HCT116 (cell line): ENCODE results near the gene SYNE4. TPM values are rescaled to one million over a fixed set of nuclear protein-coding genes. Genes with fewer than 3 reads are reported as not detected.

Experiments
- ATAC-seq: fragments of 200-7000 bp; cut with Tn5 transposase; 2 replicates; pipeline ENCODE4 v1.9.1; 2020; ENCODE audit warnings: mild to moderate bottlenecking, moderate library complexity
- BruUV-seq: library from RNA; stranded (reverse); fragments of 400-500 nt; replicated peaks from 2 replicates; lab custom pipeline; 2021; lab: Mats Ljungman, UMichigan
- CTCF ChIA-PET: fragments of 300-600 bp; sonication (Branson Sonifier 250); formaldehyde crosslinking; loops from one replicate; lab custom pipeline; 2021; ENCODE audit warnings: antibody characterized with exemption; lab: Charles Lee
- POLR2A ChIA-PET: fragments of 300-600, 350-600 bp; sonication (Branson Sonifier 250); formaldehyde crosslinking; loops from one replicate; lab custom pipeline; 2021; ENCODE audit warnings: antibody characterized with exemption; lab: Charles Lee
- RAD21 ChIA-PET, 2 experiments: fragments of 300-600 bp; sonication (Branson Sonifier 250); formaldehyde crosslinking; loops; one replicate each; lab custom pipeline; 2023; ENCODE audit warnings: low total read pairs in 2 of 2; ENCODE audit not compliant: uncharacterized antibody in 2 of 2, unreplicated experiment in 2 of 2, low non-redundant PET in 1 of 2; lab: Charles Lee
- DNase-seq: peaks from one replicate; pipeline ENCODE4 v3.0.0-alpha.2; 2010; ENCODE audit warnings: low read depth, low spot score
- H2AFZ ChIP-seq: fragments of 200-600 bp; shearing (Covaris generic), sonication (generic); 2 replicates; pipeline ENCODE4 v1.6.1; 2017; ENCODE audit warnings: low read depth, mixed run types, mixed read lengths, antibody characterized with exemption, low read length; ENCODE audit not compliant: poor library complexity, severe bottlenecking
- H3K27ac ChIP-seq: 2 replicates; pipeline ENCODE4 v1.5.1; 2012; ENCODE audit warnings: low read depth, low read length
- H3K27me3 ChIP-seq: fragments of 200-600 bp; sonication (generic); 2 replicates; pipeline ENCODE4 v1.6.1; 2016; ENCODE audit warnings: mixed run types, low read length, mixed read lengths; ENCODE audit not compliant: insufficient read depth
- H3K36me3 ChIP-seq, 2 experiments: fragments of 200-500 bp in 1 of 2; fragments of 200-600 bp in 1 of 2; sonication (Bioruptor generic) in 1 of 2; sonication (generic) in 1 of 2; 2 replicates each; pipeline versions ENCODE4 v1.5.1 to v1.6.1; 2014 to 2016; ENCODE audit warnings: low read length in 2 of 2, inconsistent platforms in 1 of 2, mixed read lengths in 1 of 2, mixed run types in 1 of 2; ENCODE audit not compliant: insufficient read depth in 2 of 2, control insufficient read depth in 1 of 2
- H3K4me1 ChIP-seq, 2 experiments: fragments of 200-600 bp in 1 of 2; sonication (generic) in 1 of 2; 2 replicates each; pipeline versions ENCODE4 v1.5.1 to v1.6.1; 2012 to 2017; ENCODE audit warnings: low read length in 2 of 2, inconsistent platforms in 1 of 2, mild to moderate bottlenecking in 1 of 2, mixed read lengths in 1 of 2, mixed run types in 1 of 2, moderate library complexity in 1 of 2; ENCODE audit not compliant: insufficient read depth in 2 of 2, control insufficient read depth in 1 of 2
- H3K4me2 ChIP-seq: fragments of 200-600 bp; sonication (generic); 2 replicates; pipeline ENCODE4 v1.6.1; 2017; ENCODE audit warnings: mixed run types, low read length, mixed read lengths
- H3K4me3 ChIP-seq, 2 experiments: fragments of 200-600 bp in 1 of 2; sonication (generic) in 1 of 2; replicated peaks in 1 of 2; 2 replicates each; pipeline ENCODE4 v1.5.1; 2011 to 2016; ENCODE audit warnings: low read length in 2 of 2, control low read depth in 1 of 2, low read depth in 1 of 2, mild to moderate bottlenecking in 1 of 2, mixed read lengths in 1 of 2, mixed run types in 1 of 2
- H3K79me2 ChIP-seq: fragments of 200-600 bp; sonication (generic); 2 replicates; pipeline ENCODE4 v1.6.1; 2017; ENCODE audit warnings: mild to moderate bottlenecking, mixed run types, low read length, moderate library complexity, mixed read lengths; ENCODE audit not compliant: insufficient read depth
- H3K9ac ChIP-seq: fragments of 200-600 bp; sonication (generic); 2 replicates; pipeline ENCODE4 v1.6.1; 2016; ENCODE audit warnings: low read length, mixed read lengths
- H3K9me2 ChIP-seq: fragments of 200-600 bp; sonication (generic), shearing (Covaris generic); 2 replicates; pipeline ENCODE4 v1.6.1; 2017; ENCODE audit warnings: mixed run types, mild to moderate bottlenecking, moderate library complexity; ENCODE audit not compliant: insufficient read depth
- H3K9me3 ChIP-seq, 2 experiments: fragments of 200-500 bp in 1 of 2; fragments of 200-600 bp in 1 of 2; sonication (Bioruptor generic) in 1 of 2; sonication (generic) in 1 of 2; 2 replicates each; pipeline ENCODE4 v1.6.1; 2014 to 2017; ENCODE audit warnings: low read length in 2 of 2, mixed read lengths in 2 of 2, inconsistent platforms in 1 of 2, low read depth in 1 of 2, mild to moderate bottlenecking in 1 of 2, mixed run types in 1 of 2, moderate library complexity in 1 of 2; ENCODE audit not compliant: control insufficient read depth in 1 of 2, insufficient read depth in 1 of 2
- H4K20me1 ChIP-seq: fragments of 200-600 bp; sonication (generic), shearing (Covaris generic); 2 replicates; pipeline ENCODE4 v1.6.1; 2017; ENCODE audit warnings: mixed run types, mild to moderate bottlenecking, moderate library complexity; ENCODE audit not compliant: insufficient read depth
- MAX ChIP-seq: IDR thresholded peaks from 2 replicates; pipeline ENCODE4 v1.6.1; 2012
- RAD21 ChIP-seq: IDR thresholded peaks from 2 replicates; pipeline ENCODE4 v1.6.1; 2012; ENCODE audit warnings: low read depth, mild to moderate bottlenecking
- intact Hi-C: fragments of 100-400 bp; cut with micrococcal nuclease; formaldehyde crosslinking; loops from 2 replicates; pipeline ENCODE4 v1.10.0; 2022
- total RNA-seq: library from RNA; stranded (reverse); gene quantifications from one replicate; pipeline ENCODE4 v1.2.1, GENCODE V29; 2021; ENCODE audit not compliant: unreplicated experiment
- TF ChIP-seq, protein P1 (sequence below), 3 experiments: fragments of 200-600 bp in 1 of 3; sonication (generic) in 1 of 3; IDR thresholded peaks in 2 of 3; conservative IDR thresholded peaks in 1 of 3; 2 replicates each; pipeline ENCODE4 v1.5.1; 2012 to 2017; ENCODE audit warnings: low read depth in 2 of 3, low read length in 2 of 3, antibody characterized with exemption in 1 of 3, borderline replicate concordance in 1 of 3, control low read depth in 1 of 3, mild to moderate bottlenecking in 1 of 3, mixed read lengths in 1 of 3, mixed run types in 1 of 3, moderate library complexity in 1 of 3; ENCODE audit not compliant: insufficient read depth in 1 of 3
- TF ChIP-seq, protein P2 (sequence below): IDR thresholded peaks from 2 replicates; pipeline ENCODE4 v1.6.1; 2012

The SYNE4 gene
- total RNA-seq, 1 experiment from 2014 or later, result 27.9 TPM

DNA sequence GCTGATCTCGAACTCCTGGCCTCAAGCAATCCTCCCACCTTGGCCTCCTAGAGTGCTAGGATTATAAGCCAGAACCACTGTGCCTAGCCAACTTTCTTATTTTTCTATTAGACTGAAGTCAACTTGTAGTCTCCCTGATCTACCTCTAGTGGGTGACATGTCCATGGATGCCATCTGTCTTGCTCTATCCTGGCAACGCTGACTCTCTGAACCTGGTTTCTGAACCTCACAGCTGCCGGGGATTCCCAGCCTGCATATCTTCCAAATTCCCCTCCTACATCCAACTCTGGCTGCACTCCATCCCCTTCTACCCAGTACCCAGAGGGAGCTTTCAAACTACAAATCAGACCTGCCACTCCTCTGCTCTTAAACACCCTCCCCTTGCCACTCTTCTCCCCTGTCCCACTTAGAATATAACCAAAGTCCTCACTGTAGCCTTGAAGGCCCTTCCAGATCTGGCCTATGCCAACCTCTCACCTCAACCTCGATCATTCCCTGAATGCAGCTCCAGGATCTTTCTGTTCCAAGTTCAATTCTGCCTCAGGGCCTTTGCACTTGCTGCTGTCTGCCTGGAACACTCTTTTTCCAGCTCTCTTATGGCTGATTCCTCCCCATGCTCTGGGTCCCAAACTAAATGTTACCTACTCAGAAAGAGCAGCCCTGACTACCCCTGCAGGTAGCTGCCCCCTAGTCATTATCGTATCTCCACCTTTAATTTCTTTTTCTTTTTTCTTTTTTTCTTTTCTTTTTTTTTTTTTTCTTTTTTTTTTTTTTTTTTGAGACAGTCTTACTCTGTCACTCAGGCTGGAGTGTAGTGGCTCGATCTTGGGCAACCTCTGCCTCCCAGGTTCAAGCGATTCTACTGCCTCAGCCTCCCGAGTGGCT is 21.9 kb upstream of the SYNE4 start:
- POLR2A ChIA-PET, result no interaction called here
- Histone ChIP-seq H3K4me1 (no peaks in the 10 kb centered on the region), H3K4me2 (no peak overlapping the region), H3K9ac (no peak overlapping the region), H3K27me3 (no peaks in the 10 kb centered on the region), H2AFZ (no peak overlapping the region), H3K79me2 (no peaks in the 10 kb centered on the region), H3K9me3 (no peaks in the 10 kb centered on the region), H4K20me1 (no peaks in the 10 kb centered on the region), H3K9me2 (no peaks in the 10 kb centered on the region), H3K4me3 (no peak overlapping the region), H3K27ac (no peak overlapping the region), H3K36me3 (0 out of 4 replicates have a peak, but pooled peaks cover 0 to 8% of the 10 kb centered on the region in 2 experiments)
- CTCF ChIA-PET, result no interaction called here
- intact Hi-C loops, result no loop called here
- TF ChIP-seq, protein P1, sequence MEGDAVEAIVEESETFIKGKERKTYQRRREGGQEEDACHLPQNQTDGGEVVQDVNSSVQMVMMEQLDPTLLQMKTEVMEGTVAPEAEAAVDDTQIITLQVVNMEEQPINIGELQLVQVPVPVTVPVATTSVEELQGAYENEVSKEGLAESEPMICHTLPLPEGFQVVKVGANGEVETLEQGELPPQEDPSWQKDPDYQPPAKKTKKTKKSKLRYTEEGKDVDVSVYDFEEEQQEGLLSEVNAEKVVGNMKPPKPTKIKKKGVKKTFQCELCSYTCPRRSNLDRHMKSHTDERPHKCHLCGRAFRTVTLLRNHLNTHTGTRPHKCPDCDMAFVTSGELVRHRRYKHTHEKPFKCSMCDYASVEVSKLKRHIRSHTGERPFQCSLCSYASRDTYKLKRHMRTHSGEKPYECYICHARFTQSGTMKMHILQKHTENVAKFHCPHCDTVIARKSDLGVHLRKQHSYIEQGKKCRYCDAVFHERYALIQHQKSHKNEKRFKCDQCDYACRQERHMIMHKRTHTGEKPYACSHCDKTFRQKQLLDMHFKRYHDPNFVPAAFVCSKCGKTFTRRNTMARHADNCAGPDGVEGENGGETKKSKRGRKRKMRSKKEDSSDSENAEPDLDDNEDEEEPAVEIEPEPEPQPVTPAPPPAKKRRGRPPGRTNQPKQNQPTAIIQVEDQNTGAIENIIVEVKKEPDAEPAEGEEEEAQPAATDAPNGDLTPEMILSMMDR (IDR thresholded peaks at IDR 0.05 in 2 of 3, conservative IDR thresholded peaks at IDR 0.05 in 1 of 3; ENCODE audit: borderline replicate concordance in 1 of 3, insufficient read depth in 1 of 3, low read depth in 2 of 3, low read length in 2 of 3), result 0 out of 6 replicates have a peak, but pooled peaks of 2 of the 3 experiments have one; percentile 7 to 14
- TF ChIP-seq MAX (no peak), RAD21 (0 out of 2 replicates have a peak, but pooled peaks have one; percentile 3)
- TF ChIP-seq, protein P2, sequence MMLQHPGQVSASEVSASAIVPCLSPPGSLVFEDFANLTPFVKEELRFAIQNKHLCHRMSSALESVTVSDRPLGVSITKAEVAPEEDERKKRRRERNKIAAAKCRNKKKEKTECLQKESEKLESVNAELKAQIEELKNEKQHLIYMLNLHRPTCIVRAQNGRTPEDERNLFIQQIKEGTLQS, result no peak
- RAD21 ChIA-PET, result no interaction called here
- no TSS peak for BruUV-seq
- DNase-seq (no peak), ATAC-seq (peak; percentile 63)
